Parathyroid adenoma (tissue), 2 donors: Measurements from ENCODE around the gene BIN1.

Experiments used
- H2AFZ ChIP-seq: fragments of 300-600 bp; sonication (generic); one replicate; pipeline ENCODE4 v1.7.0; 2017; ENCODE audit warnings: antibody characterized with exemption, mild to moderate bottlenecking
- H3K27ac ChIP-seq: fragments of 300-600 bp; sonication (generic); one replicate; pipeline ENCODE4 v1.7.0; 2017
- H3K27me3 ChIP-seq: fragments of 300-600 bp; sonication (generic); one replicate; pipeline ENCODE4 v1.7.0; 2017; ENCODE audit warnings: low read length; ENCODE audit not compliant: control insufficient read depth, insufficient read depth
- H3K36me3 ChIP-seq: fragments of 300-600 bp; sonication (generic); one replicate; pipeline ENCODE4 v1.7.0; 2017; ENCODE audit warnings: low read length; ENCODE audit not compliant: control insufficient read depth, insufficient read depth
- H3K4me1 ChIP-seq: fragments of 300-600 bp; sonication (generic); one replicate; pipeline ENCODE4 v1.7.0; 2017; ENCODE audit warnings: control low read depth
- H3K4me2 ChIP-seq: fragments of 300-600 bp; sonication (generic); one replicate; pipeline ENCODE4 v1.7.0; 2017; ENCODE audit warnings: low read length
- H3K4me3 ChIP-seq: fragments of 300-600 bp; sonication (generic); one replicate; pipeline ENCODE4 v1.7.0; 2017; ENCODE audit warnings: low read depth, low read length
- H3K79me2 ChIP-seq: fragments of 300-600 bp; sonication (generic); one replicate; pipeline ENCODE4 v1.7.0; 2017; ENCODE audit warnings: control low read depth
- H3K9ac ChIP-seq: fragments of 300-600 bp; sonication (generic); one replicate; pipeline ENCODE4 v1.7.0; 2017; ENCODE audit warnings: mild to moderate bottlenecking
- H3K9me3 ChIP-seq: fragments of 300-600 bp; sonication (generic); one replicate; pipeline ENCODE4 v1.7.0; 2017; ENCODE audit warnings: low read length; ENCODE audit not compliant: control insufficient read depth
- CTCF ChIP-seq: fragments of 300-600 bp; sonication (generic); IDR thresholded peaks from one replicate; pipeline ENCODE4 v1.7.0; 2017; ENCODE audit warnings: antibody characterized with exemption, mild to moderate bottlenecking
- donor health status: primary hyperparathyroidism.

Gene BIN1

GRCh38 chr2:127065940-127066318 is 41.0 kb downstream of the BIN1 start:
- no peak overlapping the region for H3K27ac ChIP-seq
- H3K4me2 ChIP-seq = no peak overlapping the region
- no peak for TF ChIP-seq CTCF
- H3K4me3 ChIP-seq = no peak overlapping the region
- no peaks in the 10 kb centered on the region for H3K36me3 ChIP-seq
- H3K9me3 ChIP-seq = no peaks in the 10 kb centered on the region
- H3K9ac ChIP-seq = no peak overlapping the region
- H3K27me3 ChIP-seq = no peaks in the 10 kb centered on the region
- H3K79me2 ChIP-seq = peaks cover 21% of the 10 kb centered on the region
- peaks cover 6% of the 10 kb centered on the region for H3K4me1 ChIP-seq
- no peak overlapping the region for H2AFZ ChIP-seq

DNA sequence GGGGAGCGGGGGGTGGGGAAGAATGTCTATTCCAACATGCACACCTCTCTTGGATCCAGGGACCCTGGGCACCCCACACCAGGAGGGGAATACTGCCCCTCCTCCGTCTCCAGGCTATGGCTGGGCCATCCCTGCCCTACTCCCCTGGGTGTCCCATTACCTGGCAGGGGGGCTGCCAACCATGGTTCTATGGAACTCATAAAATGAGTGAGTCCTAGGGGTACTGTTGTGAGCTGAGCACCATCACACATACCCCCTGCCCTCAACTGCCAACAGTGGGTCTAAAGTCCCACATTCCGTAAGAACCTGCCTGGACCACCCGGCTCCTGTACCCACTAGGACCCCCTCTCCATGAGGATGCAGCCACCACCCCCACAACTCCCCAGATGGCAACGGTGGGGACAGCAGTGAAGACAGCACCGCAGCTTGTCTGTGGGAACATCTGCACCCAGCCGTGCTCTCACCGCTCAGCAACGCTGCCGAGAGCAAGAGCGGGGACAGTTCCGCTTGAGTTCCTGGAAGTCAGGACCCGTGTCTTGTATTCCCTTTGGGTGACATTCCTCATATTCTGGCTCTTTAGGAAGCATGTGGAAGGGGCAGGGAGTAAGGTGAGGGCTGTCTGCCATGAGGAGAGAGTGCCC is 41.5 kb downstream of the BIN1 start:
- Histone ChIP-seq H3K27me3 (no peaks in the 10 kb centered on the region), H3K4me1 (peaks cover 6% of the 10 kb centered on the region), H3K4me2 (no peak overlapping the region), H3K4me3 (no peak overlapping the region), H3K9me3 (no peaks in the 10 kb centered on the region), H3K27ac (no peak overlapping the region), H3K9ac (no peak overlapping the region), H3K79me2 (peaks cover 21% of the 10 kb centered on the region), H3K36me3 (no peaks in the 10 kb centered on the region), H2AFZ (no peak overlapping the region)
- TF ChIP-seq CTCF = no peak

DNA sequence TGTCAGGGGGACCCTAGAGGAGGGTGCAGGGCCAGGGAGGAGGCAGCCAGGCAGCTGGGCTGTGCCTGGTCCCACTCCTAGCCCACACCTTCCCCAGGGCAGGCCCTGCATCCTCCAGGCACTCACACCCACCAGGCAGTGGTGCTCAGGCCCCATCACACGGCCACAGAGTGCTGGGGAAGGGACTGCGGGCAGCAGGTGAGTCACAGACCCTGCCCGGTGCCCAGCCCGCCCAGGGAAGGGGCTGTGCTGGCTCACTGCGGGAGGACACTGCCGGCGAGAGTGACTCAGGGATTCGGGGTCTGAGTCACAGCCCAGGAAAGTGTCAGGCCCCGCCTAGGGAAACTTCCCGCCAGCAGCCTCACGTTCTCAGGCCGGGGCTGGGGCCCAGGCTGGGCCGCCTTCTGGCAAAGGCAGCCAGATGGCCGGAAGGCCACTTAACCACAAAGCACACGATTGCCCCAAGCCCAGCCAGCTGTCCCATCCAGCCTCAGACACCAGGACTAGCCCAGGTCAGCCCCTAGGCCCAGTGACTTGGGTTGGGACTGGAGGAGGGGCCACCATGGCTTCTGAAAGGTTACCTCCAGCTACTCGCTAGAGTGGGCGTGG is 42.2 kb downstream of the BIN1 start:
- no peaks in the 10 kb centered on the region for H3K27me3 ChIP-seq
- no peak overlapping the region for H3K4me2 ChIP-seq
- H3K79me2 ChIP-seq = peaks cover 21% of the 10 kb centered on the region
- no peak for TF ChIP-seq CTCF
- peak overlapping the region; percentile 3 for H3K27ac ChIP-seq
- no peaks in the 10 kb centered on the region for H3K36me3 ChIP-seq
- H3K4me1 ChIP-seq = peaks cover 6% of the 10 kb centered on the region
- no peak overlapping the region for H3K4me3 ChIP-seq
- H3K9ac ChIP-seq = no peak overlapping the region
- H2AFZ ChIP-seq = no peak overlapping the region
- no peaks in the 10 kb centered on the region for H3K9me3 ChIP-seq

DNA sequence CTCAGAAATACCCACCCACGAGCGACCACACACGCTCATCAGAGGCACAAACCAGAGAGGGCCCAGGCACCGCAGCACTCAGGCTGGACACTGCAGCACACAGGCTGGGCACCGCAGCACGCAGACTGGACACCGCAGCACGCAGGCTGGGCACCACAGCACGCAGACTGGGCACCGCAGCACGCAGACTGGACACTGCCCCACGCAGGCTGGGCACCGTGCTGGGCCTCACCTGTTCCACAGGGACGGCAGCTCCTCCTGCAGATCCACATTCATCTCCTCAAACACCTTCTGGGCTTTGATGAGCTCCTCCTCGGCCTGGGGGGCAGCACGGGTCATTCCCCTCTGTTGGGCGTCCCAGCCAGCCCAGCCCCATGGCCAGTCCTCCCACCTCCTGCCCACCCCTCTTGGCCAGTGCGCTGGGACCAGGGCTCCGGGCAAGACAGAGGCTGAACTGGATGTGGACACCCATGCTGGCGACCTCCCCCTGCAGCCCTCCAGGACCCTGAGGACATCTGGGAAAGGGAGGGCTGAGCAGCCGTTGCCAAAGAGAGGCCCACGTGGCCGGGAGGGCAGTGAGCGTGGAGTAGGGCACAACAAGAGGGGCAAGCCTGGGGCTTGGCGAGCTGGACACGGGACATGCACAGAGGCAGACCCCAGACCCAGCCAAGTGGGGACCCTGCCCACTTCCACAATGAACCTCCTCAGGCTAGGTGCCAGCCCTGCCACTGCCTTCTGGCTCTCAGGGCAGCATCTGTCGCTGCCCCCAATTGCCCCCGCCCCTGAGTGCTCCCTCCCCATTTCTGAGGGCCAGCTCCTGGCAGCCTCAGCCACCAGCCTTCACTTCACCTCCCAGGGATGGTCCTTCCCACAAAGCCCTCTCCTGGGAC is 43.0 kb downstream of the BIN1 start:
- H3K27ac ChIP-seq = peak overlapping the region; percentile 3
- peaks cover 6% of the 10 kb centered on the region for H3K4me1 ChIP-seq
- H3K36me3 ChIP-seq = no peaks in the 10 kb centered on the region
- no peaks in the 10 kb centered on the region for H3K9me3 ChIP-seq
- no peaks in the 10 kb centered on the region for H3K27me3 ChIP-seq
- no peak overlapping the region for H3K9ac ChIP-seq
- no peak overlapping the region for H2AFZ ChIP-seq
- no peak for TF ChIP-seq CTCF
- H3K4me2 ChIP-seq = no peak overlapping the region
- peaks cover 21% of the 10 kb centered on the region for H3K79me2 ChIP-seq
- no peak overlapping the region for H3K4me3 ChIP-seq
